Measurements from ENCODE around the gene NUPR2.
A peak's percentile ranks its signal among the peaks of the same experiment; 100 is the strongest.
"Not testable (repeated sequence)": the region's sequence is repeated elsewhere in the genome, so short reads cannot be mapped to it uniquely, and the experiment has no call there.

NUPR2 gene

GRCh38 chr7:56074371-56074791 lies 41.8 kb downstream of the NUPR2 start:
- H3K9me3 ChIP-seq (ENCODE audit: control insufficient read depth, insufficient read depth, low read depth, low read length), result no peaks in the 10 kb centered on the region
- H3K27ac ChIP-seq (ENCODE audit: extremely low read depth, low read depth, low read length), result no peak overlapping the region
- peaks cover 39 to 40% of the 10 kb centered on the region in 2 experiments; a peak in 2 of 3 replicates for H3K36me3 ChIP-seq (ENCODE audit: control insufficient read depth in 2 of 2, insufficient read depth in 1 of 2, low read length in 2 of 2)
- no peaks in the 10 kb centered on the region for H3K4me1 ChIP-seq (ENCODE audit: control insufficient read depth, insufficient read depth, low read length)
- TF ChIP-seq CTCF (tag by site-specific recombination; IDR thresholded peaks at IDR 0.05) (peak; percentile 72), GLI2 (tag by site-specific recombination; IDR thresholded peaks at IDR 0.05; ENCODE audit: borderline replicate concordance, low read depth) (no peak), ZEB2 (tag by site-specific recombination; IDR thresholded peaks at IDR 0.05) (no peak), ZNF654 (tag by site-specific recombination; IDR thresholded peaks at IDR 0.05; ENCODE audit: low read depth) (peak; percentile 98), ZNF37A (tag by site-specific recombination; IDR thresholded peaks at IDR 0.05) (no peak), ZNF585B (tag by site-specific recombination; IDR thresholded peaks at IDR 0.05) (no peak), SP7 (tag by site-specific recombination; IDR thresholded peaks at IDR 0.05) (no peak), ZFP69B (tag by site-specific recombination; IDR thresholded peaks at IDR 0.05) (no peak), ZBTB17 (tag by site-specific recombination; IDR thresholded peaks at IDR 0.05) (peak; percentile 67), ZFHX2 (tag by site-specific recombination; conservative IDR thresholded peaks at IDR 0.05) (peak; percentile 18; the same call in 1 of the 2 replicates), MYNN (tag by site-specific recombination; IDR thresholded peaks at IDR 0.05; ENCODE audit: borderline replicate concordance) (no peak), ZBTB7A (tag by site-specific recombination; IDR thresholded peaks at IDR 0.05; ENCODE audit: low read depth) (no peak), ZNF561 (tag by site-specific recombination; IDR thresholded peaks at IDR 0.05; ENCODE audit: borderline replicate concordance) (no peak), ZNF76 (tag by site-specific recombination; IDR thresholded peaks at IDR 0.05; ENCODE audit: borderline replicate concordance, low read depth) (0 out of 2 replicates have a peak, but pooled peaks have one; percentile 48), ZNF660 (tag by site-specific recombination; IDR thresholded peaks at IDR 0.05) (0 out of 2 replicates have a peak, but pooled peaks have one; percentile 21), ZNF629 (tag by site-specific recombination; IDR thresholded peaks at IDR 0.05) (no peak)
- ChIA-PET CTCF (interaction anchor here (0.6 to 1.8 kb wide), 17 partner anchors 9 to 481 kb away, joined by 3 to 15 read pairs (median 3); partner anchors contain the start of genes CCT6A, PHKG1, PSPH and SUMF2), POLR2A (interaction anchor here (0.7 to 3.0 kb wide), 4 partner anchors 10 to 40 kb away, joined by 3 to 17 read pairs (median 8); partner anchors contain the start of genes CCT6A, PSPH and SUMF2)
- H3K4me3 ChIP-seq (ENCODE audit: low read depth, low read length), result no peak overlapping the region

- not testable (repeated sequence) for H3K27ac ChIP-seq (ENCODE audit: extremely low read depth, low read depth, low read length); H3K9me3 ChIP-seq (ENCODE audit: control insufficient read depth, insufficient read depth, low read depth, low read length); H3K4me1 ChIP-seq (ENCODE audit: control insufficient read depth, insufficient read depth, low read length); H3K4me3 ChIP-seq (ENCODE audit: low read depth, low read length)
- H3K36me3 ChIP-seq (ENCODE audit: control insufficient read depth in 2 of 2, insufficient read depth in 1 of 2, low read length in 2 of 2), result peaks cover 39 to 54% of the 10 kb centered on the region in 2 experiments
- POLR2A ChIA-PET, result interaction anchor here (2.3 kb wide), 1 partner anchor 15 kb away, joined by 12 read pairs; the partner anchor contains the start of genes CCT6A and PSPH
- CTCF ChIA-PET, result interaction anchor here (0.7 kb wide), 1 partner anchor 9 kb away, joined by 3 read pairs; no protein-coding TSS in a partner anchor
These were observed 49.8 kb downstream of the NUPR2 start for GRCh38 chr7:56066376-56066775.
